GM12878 (cell line): ENCODE measurements around the gene CCR5.

Experiments
- CBX3 ChIP-seq: fragments of 200-600 bp; sonication (generic); IDR thresholded peaks from 2 replicates; pipeline ENCODE4 v1.6.1; 2016; ENCODE audit warnings: low read depth, borderline replicate concordance
- ETV6 ChIP-seq, 2 experiments: fragments of 450-650 bp in 1 of 2; IDR thresholded peaks in 1 of 2; conservative IDR thresholded peaks in 1 of 2; 2 replicates each; pipeline ENCODE4 v1.6.1; 2014; ENCODE audit warnings: antibody characterized with exemption in 1 of 2, borderline replicate concordance in 1 of 2, low read depth in 1 of 2, mild to moderate bottlenecking in 1 of 2, moderate library complexity in 1 of 2
- EZH2 ChIP-seq: IDR thresholded peaks from 2 replicates; pipeline ENCODE4 v1.6.1; 2012; ENCODE audit warnings: low read depth, mild to moderate bottlenecking, control low read depth, inconsistent platforms, low read length, borderline replicate concordance; ENCODE audit not compliant: control insufficient read depth
- PBX3 ChIP-seq: IDR thresholded peaks from 2 replicates; pipeline ENCODE4 v1.6.1; 2011; ENCODE audit warnings: mild to moderate bottlenecking, low read depth, low read length, moderate library complexity; ENCODE audit not compliant: insufficient replicate concordance
- POLR2A ChIP-seq: IDR thresholded peaks from 2 replicates; pipeline ENCODE4 v1.6.1; 2011; ENCODE audit warnings: low read depth, mild to moderate bottlenecking, low read length
- POLR2AphosphoS5 ChIP-seq: IDR thresholded peaks from 2 replicates; pipeline ENCODE4 v1.6.1; 2011; ENCODE audit warnings: mild to moderate bottlenecking, low read length, inconsistent platforms
- REST ChIP-seq: IDR thresholded peaks from 2 replicates; pipeline ENCODE4 v1.6.1; 2012; ENCODE audit warnings: mild to moderate bottlenecking, low read depth, low read length
- SUPT20H ChIP-seq: IDR thresholded peaks from 2 replicates; pipeline ENCODE4 v1.6.1; 2011; ENCODE audit warnings: low read depth, mild to moderate bottlenecking, low read length, moderate library complexity, borderline replicate concordance; ENCODE audit not compliant: control insufficient read depth
- TAF1 ChIP-seq: IDR thresholded peaks from 2 replicates; pipeline ENCODE4 v1.6.1; 2011; ENCODE audit warnings: mild to moderate bottlenecking, low read depth, low read length, borderline replicate concordance
- TBL1XR1 ChIP-seq: IDR thresholded peaks from 2 replicates; pipeline ENCODE4 v1.6.1; 2012; ENCODE audit warnings: low read depth, low read length, improper control_type of control experiment
- TCF12 ChIP-seq: IDR thresholded peaks from 2 replicates; pipeline ENCODE4 v1.6.1; 2011; ENCODE audit warnings: low read depth, mild to moderate bottlenecking, low read length
- TCF7 ChIP-seq: IDR thresholded peaks from 2 replicates; pipeline ENCODE4 v1.6.1; 2014; ENCODE audit warnings: antibody characterized with exemption, borderline replicate concordance
- TF ChIP-seq, protein P1 (sequence below), 3 experiments: IDR thresholded peaks in 2 of 3; conservative IDR thresholded peaks in 1 of 3; 2 replicates each; pipeline ENCODE4 v1.5.1; 2011; ENCODE audit warnings: low read depth in 3 of 3, low read length in 3 of 3, mild to moderate bottlenecking in 3 of 3, control low read depth in 2 of 3, moderate library complexity in 2 of 3, inconsistent platforms in 1 of 3, mixed read lengths in 1 of 3; ENCODE audit not compliant: control insufficient read depth in 2 of 3, insufficient read depth in 1 of 3; ENCODE audit errors: extremely low read depth in 1 of 3

DNA sequence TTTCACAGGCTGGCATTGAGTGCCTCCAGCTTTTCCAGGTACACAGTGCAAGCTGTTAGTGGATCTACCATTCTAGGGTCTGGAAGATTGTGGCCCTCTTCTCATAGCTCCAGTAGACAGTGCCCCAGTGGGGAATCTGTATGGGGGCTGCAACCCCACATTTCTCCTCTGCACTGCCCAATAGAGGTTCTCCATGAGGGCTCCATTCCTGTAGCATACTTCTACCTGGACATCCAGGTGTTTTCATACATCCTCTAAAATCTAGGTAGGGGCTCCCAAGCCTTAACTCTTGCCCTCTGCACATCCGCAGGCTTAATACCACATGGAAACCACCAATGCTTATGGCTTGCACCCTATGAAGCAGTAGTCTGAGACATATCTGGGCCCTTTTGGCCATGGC lies 31.9 kb upstream of the CCR5 start:
- TF ChIP-seq, protein P1, sequence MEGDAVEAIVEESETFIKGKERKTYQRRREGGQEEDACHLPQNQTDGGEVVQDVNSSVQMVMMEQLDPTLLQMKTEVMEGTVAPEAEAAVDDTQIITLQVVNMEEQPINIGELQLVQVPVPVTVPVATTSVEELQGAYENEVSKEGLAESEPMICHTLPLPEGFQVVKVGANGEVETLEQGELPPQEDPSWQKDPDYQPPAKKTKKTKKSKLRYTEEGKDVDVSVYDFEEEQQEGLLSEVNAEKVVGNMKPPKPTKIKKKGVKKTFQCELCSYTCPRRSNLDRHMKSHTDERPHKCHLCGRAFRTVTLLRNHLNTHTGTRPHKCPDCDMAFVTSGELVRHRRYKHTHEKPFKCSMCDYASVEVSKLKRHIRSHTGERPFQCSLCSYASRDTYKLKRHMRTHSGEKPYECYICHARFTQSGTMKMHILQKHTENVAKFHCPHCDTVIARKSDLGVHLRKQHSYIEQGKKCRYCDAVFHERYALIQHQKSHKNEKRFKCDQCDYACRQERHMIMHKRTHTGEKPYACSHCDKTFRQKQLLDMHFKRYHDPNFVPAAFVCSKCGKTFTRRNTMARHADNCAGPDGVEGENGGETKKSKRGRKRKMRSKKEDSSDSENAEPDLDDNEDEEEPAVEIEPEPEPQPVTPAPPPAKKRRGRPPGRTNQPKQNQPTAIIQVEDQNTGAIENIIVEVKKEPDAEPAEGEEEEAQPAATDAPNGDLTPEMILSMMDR (IDR thresholded peaks at IDR 0.05 in 2 of 3, conservative IDR thresholded peaks at IDR 0.05 in 1 of 3; ENCODE audit: control insufficient read depth in 2 of 3, extremely low read depth in 1 of 3, insufficient read depth in 1 of 3, low read depth in 3 of 3, low read length in 3 of 3): no peak
- TF ChIP-seq POLR2A: no peak
- TF ChIP-seq TCF12: no peak
- TF ChIP-seq EZH2: no peak
- no peak for TF ChIP-seq ETV6 (conservative IDR thresholded peaks at IDR 0.05 in 1 of 2, IDR thresholded peaks at IDR 0.05 in 1 of 2; ENCODE audit: borderline replicate concordance in 1 of 2, low read depth in 1 of 2)
- no peak for TF ChIP-seq PBX3
- TF ChIP-seq TCF7: no peak
- TF ChIP-seq TAF1: no peak
- TF ChIP-seq TBL1XR1: no peak
- TF ChIP-seq POLR2AphosphoS5: no peak
- TF ChIP-seq REST: no peak
- no peak for TF ChIP-seq SUPT20H
- no peak for TF ChIP-seq CBX3
